KBM-7 (cell line): ENCODE data around the gene JADE1.

Experiments
- DNase-seq: peaks from one replicate; pipeline ENCODE4 v3.0.0-alpha.2; 2015
- in situ Hi-C: fragments of 300-500 bp; cut with MboI; formaldehyde crosslinking; loops from 2 replicates; pipeline ENCODE4 v1.14.3; 2020; ENCODE audit warnings: low sequenced_read_pairs, low pct_unique_long_range_greater_than_20kb, mixed read lengths

JADE1 gene

GRCh38 chr4:128865132-128865531, 55.6 kb downstream of the JADE1 start:
- DNase-seq, result no peak
- in situ Hi-C loops, result no loop called here

- no peak for DNase-seq
- in situ Hi-C loops, result no loop called here
Measured at GRCh38 chr4:128866269-128866668, 56.8 kb downstream of the JADE1 start.

GRCh38 chr4:128866691-128867090, 57.2 kb downstream of the JADE1 start:
- no peak for DNase-seq
- in situ Hi-C loops, result no loop called here

GRCh38 chr4:128868758-128869157, 59.3 kb downstream of the JADE1 start:
- no peak for DNase-seq
- in situ Hi-C loops, result no loop called here

- no peak for DNase-seq
- in situ Hi-C loops, result no loop called here
Measured at GRCh38 chr4:128869776-128870509, 60.4 kb downstream of the JADE1 start.

GRCh38 chr4:128871948-128872347, 62.4 kb downstream of the JADE1 start:
- no peak for DNase-seq
- in situ Hi-C loops, result no loop called here

- in situ Hi-C loops, result no loop called here
Measured at GRCh38 chr4:128876200-128876599, 66.7 kb downstream of the JADE1 start.

GRCh38 chr4:128877934-128878333, 68.4 kb downstream of the JADE1 start:
- in situ Hi-C loops, result no loop called here
- no peak for DNase-seq

More at GRCh38 chr4:128876200-128876599, 66.7 kb downstream of the JADE1 start:
- no peak for DNase-seq

- DNase-seq, result no peak
- in situ Hi-C loops, result no loop called here
Measured at GRCh38 chr4:128879283-128879682, 69.8 kb downstream of the JADE1 start.

GRCh38 chr4:128879971-128880370, 70.5 kb downstream of the JADE1 start:
- in situ Hi-C loops, result no loop called here

GRCh38 chr4:128880662-128881061, 71.2 kb downstream of the JADE1 start:
- no peak for DNase-seq
- in situ Hi-C loops, result no loop called here

More at GRCh38 chr4:128879971-128880370, 70.5 kb downstream of the JADE1 start:
- no peak for DNase-seq

- no peak for DNase-seq
- in situ Hi-C loops, result no loop called here
Measured at GRCh38 chr4:128904821-128905220, 95.3 kb downstream of the JADE1 start.

GRCh38 chr4:128906581-128906980, 97.1 kb downstream of the JADE1 start:
- in situ Hi-C loops, result no loop called here

GRCh38 chr4:128907981-128908380, 98.5 kb downstream of the JADE1 start:
- no peak for DNase-seq
- in situ Hi-C loops, result no loop called here

More at GRCh38 chr4:128906581-128906980, 97.1 kb downstream of the JADE1 start:
- no peak for DNase-seq

- in situ Hi-C loops, result no loop called here
Measured at GRCh38 chr4:128908735-128909134, 99.2 kb downstream of the JADE1 start.

GRCh38 chr4:128913228-128913627, 103.7 kb downstream of the JADE1 start:
- peak; percentile 51 for DNase-seq
- in situ Hi-C loops, result no loop called here

More at GRCh38 chr4:128908735-128909134, 99.2 kb downstream of the JADE1 start:
- no peak for DNase-seq

GRCh38 chr4:128915544-128915943, 106.0 kb downstream of the JADE1 start:
- DNase-seq, result no peak
- in situ Hi-C loops, result no loop called here

GRCh38 chr4:128916832-128917231, 107.3 kb downstream of the JADE1 start:
- peak; percentile 95 for DNase-seq
- in situ Hi-C loops, result no loop called here

- peak; percentile 28 for DNase-seq
- in situ Hi-C loops, result no loop called here
Measured at GRCh38 chr4:128917781-128918180, 108.3 kb downstream of the JADE1 start.

GRCh38 chr4:128921954-128922353, 112.5 kb downstream of the JADE1 start:
- in situ Hi-C loops, result no loop called here
- no peak for DNase-seq
